OCI-LY7 (cell line): ENCODE data around the gene ODC1. TPM values are rescaled to one million over a fixed set of nuclear protein-coding genes. Genes with fewer than 3 reads are reported as not detected.

Experiments
- BruUV-seq: library from RNA; stranded (reverse); fragments of 400-500 nt; replicated peaks from 2 replicates; lab custom pipeline; 2021; lab: Mats Ljungman, UMichigan
- CTCF ChIA-PET: fragments of 300-600 bp; sonication (Branson Sonifier 250); formaldehyde crosslinking; loops from one replicate; lab custom pipeline; 2022; ENCODE audit warnings: antibody characterized with exemption; ENCODE audit not compliant: unreplicated experiment; lab: Charles Lee
- POLR2A ChIA-PET: fragments of 300-600 bp; sonication (Branson Sonifier 250); formaldehyde crosslinking; loops from one replicate; lab custom pipeline; 2022; ENCODE audit warnings: antibody characterized with exemption; lab: Charles Lee
- DNase-seq: peaks from one replicate; pipeline ENCODE4 v3.0.0-alpha.2; 2015; ENCODE audit warnings: low spot score
- H2AFZ ChIP-seq: fragments of 200-600 bp; sonication (generic), shearing (Covaris generic); 2 replicates; pipeline ENCODE4 v1.6.1; 2014; ENCODE audit warnings: mild to moderate bottlenecking, antibody characterized with exemption, low read length, moderate library complexity
- H3K27ac ChIP-seq: fragments of 200-600 bp; sonication (generic); 2 replicates; pipeline ENCODE4 v1.5.1; 2014; ENCODE audit warnings: mixed run types, low read depth, mild to moderate bottlenecking, moderate library complexity, low read length, inconsistent platforms; ENCODE audit not compliant: poor library complexity, severe bottlenecking
- H3K36me3 ChIP-seq: fragments of 200-600 bp; sonication (generic); 2 replicates; pipeline ENCODE4 v1.6.1; 2014; ENCODE audit warnings: mild to moderate bottlenecking, antibody characterized with exemption, low read length, moderate library complexity, mixed read lengths; ENCODE audit not compliant: insufficient read depth
- H3K4me1 ChIP-seq: fragments of 200-600 bp; sonication (generic); 2 replicates; pipeline ENCODE4 v1.5.1; 2014; ENCODE audit warnings: mild to moderate bottlenecking, low read length; ENCODE audit not compliant: insufficient read depth, poor library complexity, severe bottlenecking
- H3K4me2 ChIP-seq: fragments of 200-600 bp; sonication (generic); 2 replicates; pipeline ENCODE4 v1.6.1; 2014; ENCODE audit warnings: mild to moderate bottlenecking, low read length
- H3K4me3 ChIP-seq: fragments of 200-600 bp; sonication (generic); 2 replicates; pipeline ENCODE4 v1.5.1; 2014; ENCODE audit warnings: mild to moderate bottlenecking, low read depth, low read length; ENCODE audit not compliant: poor library complexity, severe bottlenecking
- H3K79me2 ChIP-seq: fragments of 200-600 bp; sonication (generic); 2 replicates; pipeline ENCODE4 v1.6.1; 2016; ENCODE audit warnings: low read depth, mild to moderate bottlenecking, low read length, moderate library complexity, mixed read lengths; ENCODE audit not compliant: insufficient read depth
- H3K9me2 ChIP-seq: fragments of 200-600 bp; sonication (generic); 2 replicates; pipeline ENCODE4 v1.6.1; 2016; ENCODE audit warnings: mild to moderate bottlenecking, low read length, mixed read lengths; ENCODE audit not compliant: insufficient read depth
- H3K9me3 ChIP-seq: fragments of 200-600 bp; sonication (generic); 2 replicates; pipeline ENCODE4 v1.6.1; 2014; ENCODE audit warnings: mild to moderate bottlenecking, mixed run types, low read length, mixed read lengths
- H4K20me1 ChIP-seq: fragments of 200-600 bp; sonication (generic); 2 replicates; pipeline ENCODE4 v1.6.1; 2014; ENCODE audit warnings: mild to moderate bottlenecking, antibody characterized with exemption, low read length, moderate library complexity, mixed read lengths; ENCODE audit not compliant: insufficient read depth
- EZH2phosphoT487 ChIP-seq: fragments of 200-600 bp; sonication (generic); IDR thresholded peaks from 2 replicates; pipeline ENCODE4 v1.6.1; 2018; ENCODE audit warnings: low read depth, borderline replicate concordance, mild to moderate bottlenecking, mixed run types, antibody characterized with exemption, low read length, moderate library complexity, mixed read lengths
- intact Hi-C: fragments of 100-400 bp; cut with micrococcal nuclease; formaldehyde crosslinking; loops from one replicate; pipeline ENCODE4 v1.10.0; 2022; ENCODE audit not compliant: unreplicated experiment
- total RNA-seq, 2 experiments: library from RNA; depleted of rRNA in 1 of 2; stranded (reverse); fragments of >200 nt in 1 of 2; shearing (Covaris generic) in 1 of 2; gene quantifications; 2 replicates each; pipeline ENCODE4 v1.2.3, GENCODE V29; 2014 to 2022
- TF ChIP-seq, protein P1 (sequence below): fragments of 200-600 bp; sonication (generic); conservative IDR thresholded peaks from 2 replicates; pipeline ENCODE4 v1.5.1; 2014; ENCODE audit warnings: mild to moderate bottlenecking, antibody characterized with exemption, low read length, moderate library complexity, mixed read lengths

ODC1 gene
- total RNA-seq, 2 experiments from 2014 or later = 256 to 273 TPM

DNA sequence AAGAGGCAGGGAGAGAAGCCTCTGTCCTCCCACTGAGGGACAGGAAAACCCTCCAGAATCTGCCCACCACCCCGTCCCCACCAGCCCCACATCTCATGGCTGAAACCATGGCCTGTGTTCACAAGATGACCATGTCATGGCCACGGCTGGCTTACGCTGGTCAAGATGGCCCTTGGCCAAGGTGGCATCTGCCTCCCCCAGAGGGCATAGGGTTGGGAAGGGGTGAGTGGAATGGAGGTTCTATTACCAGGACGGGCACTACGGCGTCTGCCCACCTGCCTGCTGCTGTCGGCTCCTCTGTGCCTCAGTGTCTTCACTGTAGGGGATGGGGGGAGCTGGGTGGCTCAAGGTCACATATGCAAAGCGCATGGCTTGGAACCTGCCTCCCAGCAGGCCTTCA is 19.8 kb downstream of the ODC1 start:
- ChIA-PET CTCF (no interaction called here), POLR2A (interaction anchor here (1.4 kb wide), 1 partner anchor 18 kb away, joined by 3 read pairs; no protein-coding TSS in a partner anchor)
- Histone ChIP-seq H2AFZ (no peak overlapping the region), H3K4me1 (no peaks in the 10 kb centered on the region), H3K27ac (no peak overlapping the region), H3K9me3 (no peaks in the 10 kb centered on the region), H3K4me2 (no peak overlapping the region), H4K20me1 (no peaks in the 10 kb centered on the region), H3K79me2 (no peaks in the 10 kb centered on the region), H3K9me2 (no peaks in the 10 kb centered on the region), H3K4me3 (no peak overlapping the region), H3K36me3 (no peaks in the 10 kb centered on the region)
- DNase-seq = no peak
- TF ChIP-seq EZH2phosphoT487 = no peak
- TF ChIP-seq, protein P1, sequence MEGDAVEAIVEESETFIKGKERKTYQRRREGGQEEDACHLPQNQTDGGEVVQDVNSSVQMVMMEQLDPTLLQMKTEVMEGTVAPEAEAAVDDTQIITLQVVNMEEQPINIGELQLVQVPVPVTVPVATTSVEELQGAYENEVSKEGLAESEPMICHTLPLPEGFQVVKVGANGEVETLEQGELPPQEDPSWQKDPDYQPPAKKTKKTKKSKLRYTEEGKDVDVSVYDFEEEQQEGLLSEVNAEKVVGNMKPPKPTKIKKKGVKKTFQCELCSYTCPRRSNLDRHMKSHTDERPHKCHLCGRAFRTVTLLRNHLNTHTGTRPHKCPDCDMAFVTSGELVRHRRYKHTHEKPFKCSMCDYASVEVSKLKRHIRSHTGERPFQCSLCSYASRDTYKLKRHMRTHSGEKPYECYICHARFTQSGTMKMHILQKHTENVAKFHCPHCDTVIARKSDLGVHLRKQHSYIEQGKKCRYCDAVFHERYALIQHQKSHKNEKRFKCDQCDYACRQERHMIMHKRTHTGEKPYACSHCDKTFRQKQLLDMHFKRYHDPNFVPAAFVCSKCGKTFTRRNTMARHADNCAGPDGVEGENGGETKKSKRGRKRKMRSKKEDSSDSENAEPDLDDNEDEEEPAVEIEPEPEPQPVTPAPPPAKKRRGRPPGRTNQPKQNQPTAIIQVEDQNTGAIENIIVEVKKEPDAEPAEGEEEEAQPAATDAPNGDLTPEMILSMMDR = no peak
- BruUV-seq = no TSS peak
- intact Hi-C loops = no loop called here

DNA sequence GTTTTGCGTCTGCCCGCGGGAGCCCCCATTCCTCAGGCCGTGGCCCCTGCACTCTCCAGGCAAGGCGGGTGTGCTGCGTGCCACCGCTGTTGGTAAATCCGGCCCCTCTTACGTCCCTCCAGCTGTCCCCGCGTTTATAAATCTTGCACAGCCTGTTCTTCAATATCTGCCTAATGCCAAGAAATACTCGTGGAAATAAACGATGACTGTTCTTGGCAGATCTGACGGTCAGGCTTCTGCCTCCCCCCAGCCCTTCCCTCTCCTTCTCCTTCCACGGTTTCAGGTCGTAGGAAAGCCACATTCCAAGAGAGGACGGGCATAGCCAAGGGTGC is 20.5 kb downstream of the ODC1 start:
- DNase-seq = no peak
- no peak for TF ChIP-seq EZH2phosphoT487
- TF ChIP-seq, protein P1 = no peak
- ChIA-PET POLR2A (interaction anchor here (1.4 kb wide), 1 partner anchor 18 kb away, joined by 3 read pairs; no protein-coding TSS in a partner anchor), CTCF (no interaction called here)
- H3K9me2 ChIP-seq = no peaks in the 10 kb centered on the region
- H3K4me3 ChIP-seq = no peak overlapping the region
- H2AFZ ChIP-seq = no peak overlapping the region
- BruUV-seq = no TSS peak
- intact Hi-C loops = no loop called here
- no peaks in the 10 kb centered on the region for H3K36me3 ChIP-seq
- H3K9me3 ChIP-seq = no peaks in the 10 kb centered on the region
- H3K27ac ChIP-seq = no peak overlapping the region
- H3K4me1 ChIP-seq = no peaks in the 10 kb centered on the region
- no peak overlapping the region for H3K4me2 ChIP-seq
- H4K20me1 ChIP-seq = no peaks in the 10 kb centered on the region
- no peaks in the 10 kb centered on the region for H3K79me2 ChIP-seq

DNA sequence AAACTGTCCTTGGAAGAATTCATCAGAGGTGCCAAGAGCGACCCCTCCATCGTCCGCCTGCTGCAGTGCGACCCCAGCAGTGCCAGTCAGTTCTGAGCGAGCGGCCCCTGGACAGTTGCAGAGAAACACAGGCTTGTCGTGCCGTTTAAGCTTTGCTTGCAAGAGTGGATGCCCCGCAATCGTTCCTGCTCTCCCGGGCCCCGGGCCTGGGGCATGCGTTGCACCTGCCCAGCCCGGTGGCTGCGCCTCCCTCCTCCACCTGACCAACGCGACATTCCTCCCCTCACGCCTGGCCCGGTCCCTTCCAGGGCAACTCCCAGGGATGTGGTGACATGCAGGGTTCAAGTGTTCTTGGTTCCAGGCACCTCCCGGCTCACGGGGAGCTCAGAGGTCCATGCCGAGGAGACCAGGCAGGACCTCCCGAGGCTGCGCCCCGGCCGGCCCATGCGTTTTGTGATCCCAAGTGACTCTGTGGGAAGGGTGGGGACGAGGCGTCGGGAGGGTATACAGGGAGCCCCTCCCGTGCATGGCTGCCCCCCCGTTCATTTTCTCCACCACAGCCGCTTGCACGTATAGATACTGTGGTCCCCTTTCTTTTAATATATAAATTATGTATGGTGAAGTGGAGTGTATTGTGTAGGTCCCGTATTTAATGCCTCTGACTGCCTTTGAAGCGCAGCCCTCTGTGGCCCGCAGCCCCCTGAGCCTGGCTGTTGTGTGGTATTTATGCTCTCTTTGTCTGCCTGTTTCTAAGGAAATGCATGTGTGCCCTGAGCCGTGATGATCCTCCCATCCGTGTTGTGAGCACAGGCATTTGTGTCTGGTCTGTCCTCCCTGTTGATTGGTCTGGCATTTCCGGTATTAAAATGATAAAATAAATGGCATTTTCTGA is 21.2 kb downstream of the ODC1 start:
- no TSS peak for BruUV-seq
- no peak for TF ChIP-seq EZH2phosphoT487
- TF ChIP-seq, protein P1 = no peak
- Histone ChIP-seq H3K27ac (no peak overlapping the region), H3K4me1 (no peaks in the 10 kb centered on the region), H3K9me2 (no peaks in the 10 kb centered on the region), H3K9me3 (no peaks in the 10 kb centered on the region), H3K4me3 (no peak overlapping the region), H3K4me2 (no peak overlapping the region), H2AFZ (no peak overlapping the region), H3K79me2 (no peaks in the 10 kb centered on the region), H4K20me1 (no peaks in the 10 kb centered on the region), H3K36me3 (no peaks in the 10 kb centered on the region)
- no peak for DNase-seq
- CTCF ChIA-PET = no interaction called here
- intact Hi-C loops = no loop called here
- POLR2A ChIA-PET = interaction anchor here (0.6 kb wide), 1 partner anchor 16 kb away, joined by 6 read pairs; no protein-coding TSS in a partner anchor
